Measurements from ENCODE around the gene SMURF2. TPM values are rescaled to one million over a fixed set of nuclear protein-coding genes. Genes with fewer than 3 reads are reported as not detected.

SMURF2 gene
- total and polyA plus RNA-seq, 4 donors: 9.9 to 85.6 (median 22.5) TPM

- TF ChIP-seq CTCF (IDR thresholded peaks at IDR 0.05; ENCODE audit: control extremely low read depth, extremely low read depth): no peak
- peaks cover 25 to 67% (median 52%) of the 10 kb centered on the region in 4 donors for H3K36me3 ChIP-seq (ENCODE audit: control insufficient read depth in 4 of 4, insufficient read depth in 4 of 4, low read length in 4 of 4)
- ATAC-seq (ENCODE audit: insufficient read depth, low FRiP score) (no peak), DNase-seq (peak in 1 of 3 donors; percentile 15)
- peak overlapping the region in 1 of 2 donors; percentile 26 for H3K9ac ChIP-seq (ENCODE audit: insufficient read depth in 1 of 2, low read length in 2 of 2)
- H3K4me1 ChIP-seq (ENCODE audit: control insufficient read depth in 5 of 5, insufficient read depth in 5 of 5, low read length in 5 of 5): peaks cover 0 to 21% (median 12%) of the 10 kb centered on the region in 5 donors
- peak overlapping the region in 1 of 2 donors; percentile 39 for H3K27ac ChIP-seq (ENCODE audit: low read depth in 1 of 2, low read length in 1 of 2)
- no peaks in the 10 kb centered on the region for H3K9me3 ChIP-seq (ENCODE audit: control insufficient read depth in 4 of 4, insufficient read depth in 3 of 4, low read length in 3 of 4)
- H3K4me3 ChIP-seq: no peak overlapping the region
- WGBS, 2 donors: 64 to 71% methylated on average over 5 of the region's 5 CpGs
- H3K27me3 ChIP-seq (ENCODE audit: control insufficient read depth in 3 of 3, insufficient read depth in 3 of 3, low read length in 2 of 3): no peaks in the 10 kb centered on the region
Measured at GRCh38 chr17:64503341-64503740, 158.8 kb downstream of the SMURF2 start.

DNA sequence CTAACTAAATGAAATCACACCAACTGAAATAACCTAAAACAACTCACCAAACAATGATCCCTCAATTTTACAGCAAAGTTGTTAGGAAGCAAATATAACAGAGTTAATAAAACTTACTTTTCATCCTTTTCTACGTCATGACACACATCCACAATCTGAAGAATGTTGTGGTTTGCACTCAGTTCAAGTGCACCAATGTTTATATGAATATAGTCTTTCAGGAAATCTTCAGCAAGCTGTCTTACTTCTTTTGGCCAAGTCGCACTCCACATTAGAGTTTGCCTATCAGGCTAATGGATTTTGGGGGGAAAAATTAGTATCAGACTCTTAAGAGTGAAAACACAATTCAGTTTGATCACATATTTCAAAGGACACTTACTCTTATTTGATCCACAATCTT, 159.3 kb downstream of the SMURF2 start:
- H3K9ac ChIP-seq (ENCODE audit: insufficient read depth in 1 of 2, low read length in 2 of 2): no peak overlapping the region
- no peak for TF ChIP-seq CTCF (IDR thresholded peaks at IDR 0.05; ENCODE audit: control extremely low read depth, extremely low read depth)
- ATAC-seq (ENCODE audit: insufficient read depth, low FRiP score) (no peak), DNase-seq (no peak)
- peaks cover 25 to 67% (median 55%) of the 10 kb centered on the region in 4 donors for H3K36me3 ChIP-seq (ENCODE audit: control insufficient read depth in 4 of 4, insufficient read depth in 4 of 4, low read length in 4 of 4)
- no peaks in the 10 kb centered on the region for H3K9me3 ChIP-seq (ENCODE audit: control insufficient read depth in 4 of 4, insufficient read depth in 3 of 4, low read length in 3 of 4)
- H3K4me3 ChIP-seq: no peak overlapping the region
- H3K27ac ChIP-seq (ENCODE audit: low read depth in 1 of 2, low read length in 1 of 2): no peak overlapping the region
- H3K4me1 ChIP-seq (ENCODE audit: control insufficient read depth in 5 of 5, insufficient read depth in 5 of 5, low read length in 5 of 5): peaks cover 0 to 26% (median 11%) of the 10 kb centered on the region in 5 donors
- no peaks in the 10 kb centered on the region for H3K27me3 ChIP-seq (ENCODE audit: control insufficient read depth in 3 of 3, insufficient read depth in 3 of 3, low read length in 2 of 3)
- WGBS, 2 donors: 65 to 79% methylated on average over 2 of the region's 2 CpGs

- H3K4me3 ChIP-seq: no peak overlapping the region
Measured at GRCh38 chr17:64502021-64502420, 160.1 kb downstream of the SMURF2 start.

More at GRCh38 chr17:64502021-64502420, 160.1 kb downstream of the SMURF2 start:
- DNase-seq: no peak
- Histone ChIP-seq H3K36me3 (ENCODE audit: control insufficient read depth in 4 of 4, insufficient read depth in 4 of 4, low read length in 4 of 4) (peaks cover 25 to 67% (median 55%) of the 10 kb centered on the region in 4 donors), H3K27me3 (ENCODE audit: control insufficient read depth in 3 of 3, insufficient read depth in 3 of 3, low read length in 2 of 3) (no peaks in the 10 kb centered on the region), H3K4me1 (ENCODE audit: control insufficient read depth in 5 of 5, insufficient read depth in 5 of 5, low read length in 5 of 5) (peaks cover 0 to 29% (median 11%) of the 10 kb centered on the region in 5 donors), H3K9me3 (ENCODE audit: control insufficient read depth in 4 of 4, insufficient read depth in 3 of 4, low read length in 3 of 4) (no peaks in the 10 kb centered on the region), H3K27ac (ENCODE audit: low read depth in 1 of 2, low read length in 1 of 2) (no peak overlapping the region), H3K9ac (ENCODE audit: insufficient read depth in 1 of 2, low read length in 2 of 2) (no peak overlapping the region)
- TF ChIP-seq CTCF (IDR thresholded peaks at IDR 0.05; ENCODE audit: control extremely low read depth, extremely low read depth): no peak
- 74 to 85% methylated on average over 3 of the region's 3 CpGs for WGBS, 2 donors
- ATAC-seq (ENCODE audit: insufficient read depth, low FRiP score): no peak

All from lung (tissue), 12 donors.